Measurements from ENCODE around the gene TMEM37. TPM values are rescaled to one million over a fixed set of nuclear protein-coding genes. Genes with fewer than 3 reads are reported as not detected.

The TMEM37 gene
- total RNA-seq, 1 donor from 2014 or later, result 11.4 TPM

GRCh38 chr2:119440501-119440870 is 8.8 kb downstream of the TMEM37 start:
- TF ChIP-seq CTCF (IDR thresholded peaks at IDR 0.05; ENCODE audit: unreplicated experiment), result no peak
- H3K9me3 Mint-ChIP-seq (ENCODE audit: unreplicated experiment), result no peaks in the 10 kb centered on the region
- H3K4me3 Mint-ChIP-seq (ENCODE audit: unreplicated experiment), result no peak overlapping the region
- no peak overlapping the region for H3K27ac Mint-ChIP-seq (ENCODE audit: unreplicated experiment)
- peaks cover 3% of the 10 kb centered on the region for H3K27me3 Mint-ChIP-seq (ENCODE audit: unreplicated experiment)
- no peak for DNase-seq (ENCODE audit: low spot score)
- H3K36me3 Mint-ChIP-seq (ENCODE audit: low read depth, unreplicated experiment), result peaks cover 8% of the 10 kb centered on the region
- peaks cover 3% of the 10 kb centered on the region for H3K4me1 Mint-ChIP-seq (ENCODE audit: unreplicated experiment)

- Mint-ChIP-seq H3K9me3 (ENCODE audit: unreplicated experiment) (no peaks in the 10 kb centered on the region), H3K27ac (ENCODE audit: unreplicated experiment) (no peak overlapping the region), H3K36me3 (ENCODE audit: low read depth, unreplicated experiment) (peaks cover 5% of the 10 kb centered on the region), H3K4me1 (ENCODE audit: unreplicated experiment) (peaks cover 3% of the 10 kb centered on the region), H3K4me3 (ENCODE audit: unreplicated experiment) (no peak overlapping the region), H3K27me3 (ENCODE audit: unreplicated experiment) (no peaks in the 10 kb centered on the region)
- no peak for DNase-seq (ENCODE audit: low spot score)
- TF ChIP-seq CTCF (IDR thresholded peaks at IDR 0.05; ENCODE audit: unreplicated experiment), result no peak
These were observed 9.2 kb downstream of the TMEM37 start for GRCh38 chr2:119440873-119441272.

- Mint-ChIP-seq H3K36me3 (ENCODE audit: low read depth, unreplicated experiment) (no peaks in the 10 kb centered on the region), H3K27ac (ENCODE audit: unreplicated experiment) (no peak overlapping the region), H3K4me1 (ENCODE audit: unreplicated experiment) (peaks cover 11% of the 10 kb centered on the region), H3K9me3 (ENCODE audit: unreplicated experiment) (no peaks in the 10 kb centered on the region), H3K27me3 (ENCODE audit: unreplicated experiment) (no peaks in the 10 kb centered on the region), H3K4me3 (ENCODE audit: unreplicated experiment) (no peak overlapping the region)
- TF ChIP-seq CTCF (IDR thresholded peaks at IDR 0.05; ENCODE audit: unreplicated experiment), result no peak
- DNase-seq (ENCODE audit: low spot score), result no peak
These were observed 9.9 kb downstream of the TMEM37 start for GRCh38 chr2:119441376-119442225.

GRCh38 chr2:119442226-119442619 is 10.6 kb downstream of the TMEM37 start:
- no peak overlapping the region for H3K27ac Mint-ChIP-seq (ENCODE audit: unreplicated experiment)
- no peaks in the 10 kb centered on the region for H3K27me3 Mint-ChIP-seq (ENCODE audit: unreplicated experiment)
- H3K4me3 Mint-ChIP-seq (ENCODE audit: unreplicated experiment), result no peak overlapping the region
- H3K4me1 Mint-ChIP-seq (ENCODE audit: unreplicated experiment), result peaks cover 11% of the 10 kb centered on the region
- no peak for TF ChIP-seq CTCF (IDR thresholded peaks at IDR 0.05; ENCODE audit: unreplicated experiment)
- no peaks in the 10 kb centered on the region for H3K36me3 Mint-ChIP-seq (ENCODE audit: low read depth, unreplicated experiment)
- no peaks in the 10 kb centered on the region for H3K9me3 Mint-ChIP-seq (ENCODE audit: unreplicated experiment)
- DNase-seq (ENCODE audit: low spot score), result no peak

- H3K9me3 Mint-ChIP-seq (ENCODE audit: unreplicated experiment), result no peaks in the 10 kb centered on the region
- no peak for DNase-seq (ENCODE audit: low spot score)
- no peaks in the 10 kb centered on the region for H3K27me3 Mint-ChIP-seq (ENCODE audit: unreplicated experiment)
- peaks cover 11% of the 10 kb centered on the region for H3K4me1 Mint-ChIP-seq (ENCODE audit: unreplicated experiment)
- H3K27ac Mint-ChIP-seq (ENCODE audit: unreplicated experiment), result no peak overlapping the region
- H3K36me3 Mint-ChIP-seq (ENCODE audit: low read depth, unreplicated experiment), result no peaks in the 10 kb centered on the region
- TF ChIP-seq CTCF (IDR thresholded peaks at IDR 0.05; ENCODE audit: unreplicated experiment), result no peak
- no peak overlapping the region for H3K4me3 Mint-ChIP-seq (ENCODE audit: unreplicated experiment)
These were observed 11.2 kb downstream of the TMEM37 start for GRCh38 chr2:119442850-119443249.

Data from endothelial cell (in vitro differentiated cells).